Activated gamma-delta T cell (primary cell): ENCODE results near the gene RAB4B.
"Not testable (repeated sequence)": the region's sequence is repeated elsewhere in the genome, so short reads cannot be mapped to it uniquely, and the experiment has no call there.

Experiments used
- DNase-seq: peaks from one replicate; lab custom pipeline; 2025; lab: John Stamatoyannopoulos, UW

Gene RAB4B

GRCh38 chr19:40822704-40823553 is 44.9 kb downstream of the RAB4B start:
- DNase-seq = not testable (repeated sequence)

- not testable (repeated sequence) for DNase-seq
Measured at GRCh38 chr19:40824916-40825315, 46.9 kb downstream of the RAB4B start.

DNA sequence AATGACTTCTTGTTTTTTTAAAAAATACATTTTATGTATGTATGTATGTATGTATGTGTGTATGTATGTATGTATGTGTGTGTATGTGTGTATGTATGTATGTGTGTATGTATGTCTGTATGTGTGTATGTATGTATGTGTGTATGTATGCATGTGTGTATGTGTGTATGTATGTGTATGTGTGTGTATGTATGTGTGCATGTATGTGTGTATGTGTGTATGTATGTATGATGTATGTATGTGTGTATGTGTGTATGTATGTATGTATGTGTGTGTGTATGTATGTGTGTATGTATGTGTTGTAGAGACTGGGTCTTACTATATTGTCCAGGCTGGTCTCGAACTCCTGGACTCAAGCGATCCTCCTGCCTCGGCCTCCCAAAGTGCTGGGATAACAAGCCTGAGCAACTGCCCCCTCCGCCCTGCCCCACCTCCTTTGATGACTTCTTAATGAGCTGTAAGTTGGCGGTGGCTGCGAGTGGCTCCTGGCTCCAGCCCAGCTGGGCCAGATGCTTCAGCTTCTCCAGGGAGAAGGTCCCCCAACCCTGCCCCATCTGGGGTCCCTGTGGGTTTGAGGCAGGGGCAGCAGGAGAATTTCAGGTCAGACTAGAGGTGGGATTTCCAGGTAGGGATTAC is 47.5 kb downstream of the RAB4B start:
- not testable (repeated sequence) for DNase-seq

DNA sequence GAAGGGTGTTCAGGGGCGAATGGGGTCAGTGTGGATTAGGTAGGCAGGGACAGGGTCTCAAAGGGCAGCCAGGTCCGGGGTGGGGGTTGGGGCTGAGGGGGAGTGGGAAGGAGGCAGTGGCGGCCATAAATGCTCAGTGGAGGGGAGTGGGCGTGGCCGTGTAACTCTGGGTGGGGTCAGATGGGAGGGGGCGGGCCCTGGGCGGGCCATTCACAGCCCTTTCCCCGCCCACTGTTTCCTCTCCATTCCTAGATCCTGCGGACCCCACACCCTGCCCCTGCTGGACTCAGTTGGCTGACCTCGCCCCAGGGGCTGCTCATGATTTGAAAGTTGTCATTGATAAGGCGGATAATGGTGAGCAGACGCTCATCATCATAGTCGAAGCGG is 48.3 kb downstream of the RAB4B start:
- DNase-seq = not testable (repeated sequence)

- DNase-seq = not testable (repeated sequence)
Measured at GRCh38 chr19:40826699-40827385, 48.8 kb downstream of the RAB4B start.

DNA sequence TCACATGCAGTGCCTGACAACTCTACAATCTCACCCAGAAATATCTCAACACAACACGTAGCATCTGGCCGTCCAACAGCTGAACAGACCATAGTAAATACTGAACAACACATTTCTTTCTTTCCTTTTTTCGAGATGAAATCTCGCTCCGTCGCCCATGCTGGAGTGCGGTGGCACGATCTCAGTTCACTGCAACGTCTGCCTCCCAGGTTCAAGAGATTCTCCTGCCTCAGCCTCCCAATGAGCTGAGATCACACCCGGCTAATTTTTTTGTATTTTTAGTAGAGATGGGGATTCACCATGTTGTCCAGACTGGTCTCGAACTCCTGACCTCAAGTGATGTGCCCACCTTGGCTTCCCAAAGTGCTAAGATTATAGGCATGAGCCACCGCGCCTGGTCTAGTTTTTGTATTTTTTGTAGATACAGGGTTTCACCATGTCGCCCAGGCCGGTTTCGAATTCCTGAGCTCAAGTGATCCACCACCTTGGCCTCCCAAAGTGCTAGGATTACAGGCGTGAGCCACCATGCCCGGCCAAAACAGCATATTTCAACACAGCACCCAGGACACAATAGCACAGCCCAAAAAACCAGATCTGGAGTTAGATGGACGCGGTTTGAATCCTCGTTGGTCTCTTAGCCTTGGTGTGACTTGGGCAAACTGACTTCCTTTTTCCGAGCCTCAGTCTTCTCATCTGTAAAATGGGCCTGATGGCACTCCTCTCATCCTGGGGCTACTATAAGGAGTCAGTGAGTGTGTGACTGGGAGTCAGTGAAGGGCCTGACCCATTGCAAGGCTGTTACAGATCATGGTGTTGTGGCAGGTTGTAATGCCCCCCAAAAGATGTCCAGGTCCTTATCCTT is 49.6 kb downstream of the RAB4B start:
- no peak for DNase-seq

GRCh38 chr19:40829205-40829604 is 51.2 kb downstream of the RAB4B start:
- DNase-seq = no peak

- DNase-seq = not testable (repeated sequence)
Measured at GRCh38 chr19:40830741-40831140, 52.7 kb downstream of the RAB4B start.

DNA sequence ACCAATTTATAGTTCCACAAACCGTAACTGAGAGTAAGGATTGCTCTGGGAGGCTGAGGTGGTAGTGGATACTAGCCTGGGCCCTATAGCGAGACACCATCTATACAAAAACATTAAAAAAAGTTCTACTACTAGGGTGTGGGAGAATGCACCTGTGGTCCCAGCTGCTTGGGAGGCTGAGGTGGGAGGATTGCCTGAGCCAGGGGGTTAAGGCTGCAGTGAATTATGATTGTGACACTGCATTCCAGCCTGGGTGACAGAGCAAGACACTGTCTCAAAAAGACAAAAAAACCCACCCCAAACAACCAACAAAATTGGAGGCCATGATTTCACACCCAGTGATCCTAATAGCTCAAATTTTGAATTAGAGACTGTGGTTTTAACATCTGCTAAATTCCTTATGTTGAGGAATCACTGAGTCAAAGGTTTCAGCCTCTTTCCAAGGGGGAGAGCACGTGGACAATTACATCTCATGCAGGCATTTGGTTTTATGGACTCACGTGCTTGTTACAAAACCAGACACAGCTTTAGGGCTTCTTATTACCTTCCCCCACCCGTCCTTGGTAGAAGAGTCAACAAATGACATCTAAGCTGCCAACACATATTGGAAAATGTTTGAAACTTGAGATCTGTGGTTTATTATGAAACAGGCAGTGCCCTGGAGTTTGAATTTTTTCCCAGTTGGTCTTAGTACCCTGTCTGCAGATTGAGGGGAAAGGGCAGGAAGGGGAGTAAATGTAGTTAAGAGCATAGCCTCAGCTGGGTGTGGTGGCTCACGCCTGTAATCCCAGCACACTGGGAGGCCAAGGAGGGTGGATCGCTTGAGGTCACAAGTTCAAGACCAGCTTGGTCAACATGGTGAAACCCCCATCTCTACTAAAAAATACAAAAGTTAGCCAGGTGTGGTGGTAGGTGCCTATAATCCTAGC is 53.7 kb downstream of the RAB4B start:
- DNase-seq = no peak

- DNase-seq = not testable (repeated sequence)
Measured at GRCh38 chr19:40832431-40832790, 54.4 kb downstream of the RAB4B start.

DNA sequence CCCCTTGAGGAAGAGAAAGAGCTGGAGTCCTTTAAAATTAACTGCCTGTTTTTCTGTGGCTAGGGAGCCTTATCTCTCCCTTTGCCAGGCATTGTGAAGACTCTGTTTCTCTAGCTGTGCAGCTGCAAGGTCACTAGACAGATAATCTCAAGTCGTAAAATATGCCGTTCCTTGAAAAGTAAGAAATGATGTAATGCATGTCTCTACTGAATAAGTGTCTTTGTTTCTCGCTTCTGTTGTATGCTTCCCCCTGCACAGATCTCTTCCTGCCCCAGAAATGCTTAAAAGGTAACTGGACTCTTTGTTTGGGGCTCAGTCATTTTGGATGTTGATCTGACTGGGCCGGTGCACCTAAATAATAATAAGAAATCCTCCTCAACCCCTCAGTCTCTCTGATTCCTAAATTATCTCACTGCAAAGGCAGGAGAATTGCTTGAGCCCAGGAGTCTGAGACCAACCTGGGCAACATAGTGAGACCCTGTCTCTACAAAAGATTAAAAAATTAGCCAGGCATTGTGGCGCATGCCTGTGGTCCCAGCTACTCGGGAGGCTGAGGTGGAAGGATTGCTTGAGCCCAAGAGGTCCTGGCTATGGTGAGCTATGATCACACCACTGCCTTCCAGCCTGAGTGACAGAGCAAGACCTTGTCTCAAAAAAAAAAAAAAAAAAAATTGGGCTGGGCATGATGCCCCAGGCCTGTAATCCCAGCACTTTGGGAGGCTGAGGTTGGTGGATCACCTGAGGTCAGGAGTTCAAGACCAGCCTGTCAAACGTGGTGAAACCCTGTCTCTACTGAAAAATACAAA is 55.9 kb downstream of the RAB4B start:
- not testable (repeated sequence) for DNase-seq

GRCh38 chr19:40836754-40837429 is 58.8 kb downstream of the RAB4B start:
- no peak for DNase-seq

GRCh38 chr19:40838477-40838876 is 60.4 kb downstream of the RAB4B start:
- DNase-seq = not testable (repeated sequence)

DNA sequence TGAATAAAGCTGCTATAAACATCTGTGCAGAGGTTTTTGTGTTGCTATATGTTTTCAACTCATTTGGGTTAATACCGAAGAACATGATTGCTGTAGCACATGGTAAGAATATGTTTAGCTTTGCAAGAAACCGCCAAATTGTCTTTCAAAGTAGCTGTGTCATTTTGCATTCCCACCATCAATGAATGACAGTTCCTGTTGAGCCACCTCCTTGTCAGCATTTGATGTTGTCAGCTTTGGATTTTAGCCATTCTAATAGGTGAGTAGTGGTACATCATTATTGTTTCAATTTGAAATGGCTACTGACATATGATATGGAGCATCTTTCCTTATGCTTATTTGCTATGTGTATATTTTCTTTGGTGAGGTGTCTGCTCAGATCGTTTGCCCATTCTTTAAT is 64.0 kb downstream of the RAB4B start:
- not testable (repeated sequence) for DNase-seq

DNA sequence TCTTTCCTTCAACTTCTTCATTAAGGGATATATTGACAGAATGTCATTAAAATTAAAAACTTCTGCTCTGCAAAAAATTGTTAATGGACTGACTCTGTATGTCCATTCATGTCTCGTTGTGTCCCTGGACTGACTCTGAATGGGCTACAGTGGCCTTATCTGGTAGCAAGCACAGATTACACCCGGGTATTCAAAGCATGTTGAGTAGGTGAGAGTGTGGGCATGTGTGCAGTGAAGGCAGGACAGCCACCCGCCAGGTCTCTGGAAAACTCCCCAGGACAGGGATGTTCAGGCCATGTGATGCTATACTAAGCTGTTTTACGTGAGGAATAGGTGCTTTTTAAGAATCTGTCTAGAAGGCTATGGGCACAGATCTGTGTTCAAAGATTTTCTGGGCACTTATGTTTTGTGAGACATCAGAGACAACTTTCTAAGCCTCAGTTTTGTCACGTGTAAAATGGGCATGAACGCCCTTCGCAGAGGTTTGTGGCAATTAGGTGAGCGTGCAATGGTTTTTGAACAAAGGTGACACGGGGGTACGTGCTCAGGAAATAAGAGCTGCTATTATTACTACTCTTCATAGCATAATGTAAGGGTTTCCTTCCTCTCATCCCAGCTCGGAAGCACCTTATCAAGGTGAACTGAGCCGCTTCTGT is 65.1 kb downstream of the RAB4B start:
- not testable (repeated sequence) for DNase-seq

GRCh38 chr19:40843653-40844052 is 65.6 kb downstream of the RAB4B start:
- peak; percentile 56 for DNase-seq
